IPS-18c (cell line): Measurements from ENCODE around the gene USP49.
"Not testable (repeated sequence)": the region's sequence is repeated elsewhere in the genome, so short reads cannot be mapped to it uniquely, and the experiment has no call there.

ENCODE experiments used
- H3K4me3 ChIP-seq: 2 replicates; pipeline ENCODE4 v1.7.0; 2013; ENCODE audit warnings: low read depth, mild to moderate bottlenecking, low read length, moderate library complexity; ENCODE audit not compliant: insufficient read depth
- H3K9me3 ChIP-seq: one replicate; pipeline ENCODE4 v1.6.1; 2013; ENCODE audit warnings: mild to moderate bottlenecking, low read length, moderate library complexity; ENCODE audit not compliant: control insufficient read depth, insufficient read depth

USP49 gene

DNA sequence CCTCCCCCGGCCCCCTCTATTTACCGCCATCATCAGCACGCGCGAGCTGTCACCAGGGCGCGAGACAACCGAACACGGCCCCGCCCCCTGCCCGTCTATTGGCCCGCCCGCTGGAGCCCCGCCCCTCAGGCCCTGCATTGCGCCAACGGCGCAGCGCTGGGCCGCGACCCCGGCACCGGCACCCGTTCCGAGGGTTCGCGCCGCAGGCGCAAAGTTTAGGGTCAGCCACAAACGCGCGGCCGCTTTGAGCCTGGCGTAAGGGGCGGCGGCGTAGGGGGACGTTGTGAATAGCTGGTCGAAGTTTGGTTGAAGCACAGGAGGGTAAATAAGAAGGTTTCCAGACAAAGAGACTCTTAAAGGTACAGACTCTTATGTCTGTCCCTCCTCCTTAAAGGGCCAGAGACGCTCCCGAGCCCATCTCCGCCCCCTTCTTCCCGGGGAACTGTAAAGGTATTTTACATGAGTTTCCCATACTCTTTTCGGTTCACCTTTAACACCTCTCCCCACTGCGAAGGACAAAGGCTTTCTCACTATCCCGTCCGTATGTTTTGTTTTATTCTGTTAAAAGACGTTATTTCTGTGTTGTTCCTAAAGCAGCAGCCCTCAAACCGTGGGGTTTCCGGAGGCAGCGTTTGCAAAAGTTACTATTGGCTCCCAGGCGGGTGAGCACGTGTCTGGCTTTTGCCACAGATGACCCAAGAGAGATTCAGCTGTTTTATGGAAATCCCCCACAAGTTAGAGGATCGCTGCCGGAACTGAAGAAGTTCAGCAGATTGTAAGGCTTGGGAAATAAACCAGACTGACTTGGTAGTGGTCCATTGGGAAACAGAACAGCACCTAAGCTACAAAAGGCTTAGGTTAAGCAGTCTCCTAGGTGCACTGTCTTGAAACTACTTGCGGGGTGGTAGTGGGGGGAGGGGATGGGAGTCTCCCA is at the start of gene USP49:
Gene USP49, minus strand, starts transcription at position 76 of the 934 bp plus-strand sequence. CDS start 88,392 bp downstream, outside the sequence.
- peak within 1 kb of the TSS; percentile 72 for H3K4me3 ChIP-seq
- no peaks in the 10 kb centered on the region for H3K9me3 ChIP-seq

- H3K9me3 ChIP-seq: no peaks in the 10 kb centered on the region
- H3K4me3 ChIP-seq: no peak overlapping the region
Observed at GRCh38 chr6:41943456-41943855, 48.3 kb upstream of the USP49 start.

- not testable (repeated sequence) for H3K9me3 ChIP-seq, H3K4me3 ChIP-seq
Observed at GRCh38 chr6:41942882-41943281, 47.7 kb upstream of the USP49 start.

DNA sequence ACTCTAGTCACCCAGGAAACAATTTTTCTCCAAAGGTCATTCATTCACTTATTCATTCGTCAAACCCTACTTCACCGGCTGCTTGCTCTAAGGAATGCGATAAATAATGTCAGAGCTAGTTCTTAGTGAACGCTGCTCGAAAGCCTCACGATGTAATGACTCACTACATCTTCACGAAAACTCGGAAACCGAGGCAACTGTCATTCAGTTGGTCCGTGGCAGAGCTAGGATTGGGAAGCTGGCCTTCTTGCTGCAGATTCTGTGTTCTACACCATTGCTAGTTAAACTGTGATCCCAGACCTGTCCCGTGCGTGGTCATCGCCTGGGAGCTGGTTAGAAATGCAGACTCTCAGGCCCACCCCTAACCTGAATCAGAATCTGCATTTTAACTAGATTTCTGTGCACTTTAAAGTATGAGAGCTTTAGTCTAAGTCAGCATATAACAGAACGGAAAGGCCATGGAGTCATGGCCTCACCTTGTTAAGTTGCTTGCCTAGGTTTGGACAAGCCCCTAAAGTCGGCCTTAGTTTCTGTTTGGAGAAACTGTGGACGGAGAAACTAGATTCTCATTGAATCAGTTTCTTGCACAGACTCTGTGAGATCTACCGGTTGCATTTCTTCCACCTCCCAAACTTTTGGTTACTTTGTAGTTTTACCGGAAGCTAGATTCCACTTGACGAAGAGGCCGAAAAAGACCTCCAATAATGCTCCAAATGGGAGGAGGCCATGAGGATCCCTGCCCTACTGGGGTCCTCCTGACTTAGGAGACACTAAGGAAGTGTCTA is 47.1 kb upstream of the USP49 start:
- H3K4me3 ChIP-seq: peak overlapping the region; percentile 81
- no peaks in the 10 kb centered on the region for H3K9me3 ChIP-seq

- peak within 1 kb of the TSS; percentile 81 for H3K4me3 ChIP-seq
Observed at GRCh38 chr6:41941280-41942066, 46.3 kb upstream of the USP49 start, which contains the start of gene CCND3. Gene CCND3, minus strand, starts transcription at chr6:41941808. Its CDS starts 159 bp downstream, at chr6:41941649.

GRCh38 chr6:41940759-41941279 is 45.6 kb upstream of the USP49 start:
- Histone ChIP-seq H3K9me3 (no peaks in the 10 kb centered on the region), H3K4me3 (peak overlapping the region; percentile 81)

More at GRCh38 chr6:41941280-41942066, 46.3 kb upstream of the USP49 start, which contains the start of gene CCND3:
- H3K9me3 ChIP-seq: no peaks in the 10 kb centered on the region

- Histone ChIP-seq H3K9me3 (peaks cover 2% of the 10 kb centered on the region), H3K4me3 (peak overlapping the region; percentile 81)
Observed at GRCh38 chr6:41939848-41940758, 44.9 kb upstream of the USP49 start.

- Histone ChIP-seq H3K9me3 (peaks cover 2% of the 10 kb centered on the region), H3K4me3 (0 out of 2 replicates have a peak overlapping the region, but pooled peaks have one; percentile 22)
Observed at GRCh38 chr6:41939176-41939847, 44.1 kb upstream of the USP49 start.

GRCh38 chr6:41938590-41939175 is 43.5 kb upstream of the USP49 start:
- H3K4me3 ChIP-seq: no peak overlapping the region
- H3K9me3 ChIP-seq: peaks cover 2% of the 10 kb centered on the region

GRCh38 chr6:41937861-41938574 is 42.8 kb upstream of the USP49 start:
- H3K4me3 ChIP-seq: no peak overlapping the region
- H3K9me3 ChIP-seq: peaks cover 2% of the 10 kb centered on the region

- H3K4me3 ChIP-seq: no peak overlapping the region
- peaks cover 2% of the 10 kb centered on the region for H3K9me3 ChIP-seq
Observed at GRCh38 chr6:41937472-41937860, 42.3 kb upstream of the USP49 start.

GRCh38 chr6:41936073-41936837 is 41.1 kb upstream of the USP49 start:
- Histone ChIP-seq H3K4me3 (no peak overlapping the region), H3K9me3 (peaks cover 2% of the 10 kb centered on the region)

DNA sequence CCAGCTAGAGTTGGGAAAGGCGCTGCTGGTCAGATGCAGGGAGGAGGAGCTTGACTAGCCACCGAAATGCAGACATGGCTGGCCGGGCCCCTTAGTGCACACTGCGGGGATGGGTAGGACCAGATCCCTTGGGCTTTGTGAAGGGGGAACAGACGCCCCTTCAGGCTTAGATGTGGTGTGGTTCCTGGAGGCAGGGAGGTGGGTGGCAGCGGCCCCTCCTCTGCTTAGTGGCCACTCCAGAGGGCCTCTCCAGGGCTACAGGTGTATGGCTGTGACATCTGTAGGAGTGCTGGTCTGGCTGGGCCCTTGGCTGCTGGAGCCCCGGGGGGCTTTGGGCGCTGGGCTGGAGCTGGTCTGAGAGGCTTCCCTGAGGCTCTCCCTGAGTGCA is 40.5 kb upstream of the USP49 start:
- H3K4me3 ChIP-seq: no peak overlapping the region
- peaks cover 2% of the 10 kb centered on the region for H3K9me3 ChIP-seq

DNA sequence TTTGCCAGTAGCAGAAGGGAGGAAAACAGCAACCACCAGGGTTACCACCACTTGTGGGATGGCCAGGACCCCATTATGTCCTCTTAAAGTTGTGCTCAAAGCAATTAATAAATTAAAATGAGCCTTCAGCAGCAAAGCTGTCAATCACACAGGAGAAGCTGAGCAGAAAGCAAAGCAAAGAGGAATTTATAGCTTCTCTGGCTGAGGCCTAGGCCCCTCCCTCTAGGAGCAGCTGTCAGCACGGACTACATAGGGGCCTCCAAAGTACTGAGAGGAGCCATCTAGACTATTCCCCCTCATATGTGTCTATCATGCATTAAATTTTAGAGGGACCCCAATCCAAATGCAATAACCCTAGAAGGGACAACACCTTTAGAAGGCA is 40.0 kb upstream of the USP49 start:
- Histone ChIP-seq H3K9me3 (peaks cover 2% of the 10 kb centered on the region), H3K4me3 (no peak overlapping the region)
